Measurements from ENCODE around the gene OR2J2.
"Not testable (repeated sequence)": the region's sequence is repeated elsewhere in the genome, so short reads cannot be mapped to it uniquely, and the experiment has no call there.

The OR2J2 gene

GRCh38 chr6:29170607-29171006 lies at the start of gene OR2J2:
Gene OR2J2 (plus strand): TSS chr6:29170907. CDS start chr6:29173636, 2,729 bp downstream.
- not testable (repeated sequence) for DNase-seq

GRCh38 chr6:29129326-29130012 lies 41.2 kb upstream of the OR2J2 start:
- DNase-seq, result no peak

GRCh38 chr6:29130644-29131043 lies 40.1 kb upstream of the OR2J2 start:
- DNase-seq, result no peak

GRCh38 chr6:29131691-29132090 lies 39.0 kb upstream of the OR2J2 start:
- no peak for DNase-seq

- DNase-seq, result no peak
Observed at GRCh38 chr6:29137724-29138123, 33.0 kb upstream of the OR2J2 start.

- no peak for DNase-seq
Observed at GRCh38 chr6:29141606-29142005, 29.1 kb upstream of the OR2J2 start.

GRCh38 chr6:29142309-29142708 lies 28.4 kb upstream of the OR2J2 start:
- DNase-seq, result no peak

GRCh38 chr6:29146179-29146578 lies 24.5 kb upstream of the OR2J2 start:
- no peak for DNase-seq

- no peak for DNase-seq
Observed at GRCh38 chr6:29147074-29147473, 23.6 kb upstream of the OR2J2 start.

GRCh38 chr6:29149444-29149843 lies 21.3 kb upstream of the OR2J2 start:
- not testable (repeated sequence) for DNase-seq

GRCh38 chr6:29153083-29153482 lies 17.6 kb upstream of the OR2J2 start:
- no peak for DNase-seq

- not testable (repeated sequence) for DNase-seq
Observed at GRCh38 chr6:29155182-29155581, 15.5 kb upstream of the OR2J2 start.

- DNase-seq, result not testable (repeated sequence)
Observed at GRCh38 chr6:29159922-29160321, 10.8 kb upstream of the OR2J2 start.

GRCh38 chr6:29165571-29165970 lies 5.1 kb upstream of the OR2J2 start:
- not testable (repeated sequence) for DNase-seq

- no peak for DNase-seq
Observed at GRCh38 chr6:29171736-29172135, 1.0 kb downstream of the OR2J2 start.

GRCh38 chr6:29183594-29183993 lies 12.9 kb downstream of the OR2J2 start:
- no peak for DNase-seq

- not testable (repeated sequence) for DNase-seq
Observed at GRCh38 chr6:29188659-29189058, 18.0 kb downstream of the OR2J2 start.

GRCh38 chr6:29200767-29201662 lies 30.3 kb downstream of the OR2J2 start:
- DNase-seq, result no peak

- no peak for DNase-seq
Observed at GRCh38 chr6:29201966-29202365, 31.3 kb downstream of the OR2J2 start.

- DNase-seq, result no peak
Observed at GRCh38 chr6:29211488-29211887, 40.8 kb downstream of the OR2J2 start.

GRCh38 chr6:29216528-29216927 lies 45.8 kb downstream of the OR2J2 start:
- DNase-seq, result no peak

GRCh38 chr6:29217242-29217641 lies 46.5 kb downstream of the OR2J2 start:
- DNase-seq, result not testable (repeated sequence)

GRCh38 chr6:29218056-29218455 lies 47.3 kb downstream of the OR2J2 start:
- not testable (repeated sequence) for DNase-seq
